HG03342 (cell line): ENCODE measurements around the gene TMEM125.

ENCODE experiments used
- ATAC-seq: cut with Tn5 transposase; IDR thresholded peaks from one replicate; pipeline ENCODE4 v1.9.1; 2021; ENCODE audit warnings: mild to moderate bottlenecking, moderate library complexity; ENCODE audit not compliant: unreplicated experiment

The TMEM125 gene

DNA sequence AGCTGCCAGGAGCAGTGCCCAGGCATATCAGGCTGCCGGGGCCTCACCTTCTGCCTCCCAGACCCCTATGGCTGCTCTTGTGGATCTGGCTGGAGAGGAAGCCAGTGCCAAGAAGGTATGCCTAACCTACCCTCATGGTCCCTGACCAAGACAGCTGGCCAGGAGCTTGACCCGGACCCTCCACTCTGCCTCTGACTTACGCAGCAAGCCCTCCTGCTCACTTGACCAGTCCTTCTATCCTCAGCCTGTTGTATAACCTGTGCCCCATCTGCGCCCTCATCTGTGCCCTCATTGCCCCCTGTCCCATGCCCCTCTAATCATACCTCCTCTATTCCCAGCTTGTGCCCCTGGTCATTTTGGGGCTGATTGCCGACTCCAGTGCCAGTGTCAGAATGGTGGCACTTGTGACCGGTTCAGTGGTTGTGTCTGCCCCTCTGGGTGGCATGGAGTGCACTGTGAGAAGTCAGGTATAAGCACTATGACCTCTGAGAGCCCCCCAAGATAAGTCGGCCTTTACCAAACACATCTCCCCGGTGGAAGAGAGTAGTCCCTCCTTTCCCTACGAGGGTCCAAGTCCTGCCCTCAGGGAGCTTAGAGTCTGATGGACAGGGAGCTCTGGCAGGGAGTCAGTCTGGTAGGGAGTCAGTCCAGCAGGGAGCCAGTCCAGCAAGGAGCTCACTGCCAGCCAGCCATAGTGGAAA is 37.8 kb downstream of the TMEM125 start:
- no peak for ATAC-seq

GRCh38 chr1:43308635-43309404 is 39.0 kb downstream of the TMEM125 start:
- ATAC-seq: no peak

GRCh38 chr1:43309405-43310025 is 39.7 kb downstream of the TMEM125 start:
- ATAC-seq: no peak

DNA sequence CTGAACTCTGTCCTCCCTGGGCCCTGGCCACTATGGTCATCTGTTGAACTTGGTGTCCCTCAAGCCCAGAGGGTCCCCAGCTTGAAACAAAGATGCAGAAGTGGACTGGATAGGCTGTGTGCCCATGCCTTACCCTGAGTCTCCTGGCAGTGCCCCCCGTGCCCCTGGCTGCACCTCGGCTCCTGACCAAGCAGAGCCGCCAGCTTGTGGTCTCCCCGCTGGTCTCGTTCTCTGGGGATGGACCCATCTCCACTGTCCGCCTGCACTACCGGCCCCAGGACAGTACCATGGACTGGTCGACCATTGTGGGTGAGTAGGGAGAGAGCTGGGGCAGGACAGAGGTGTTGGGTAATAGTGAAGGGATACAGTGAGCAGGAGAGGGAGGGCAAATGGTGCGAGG is 41.7 kb downstream of the TMEM125 start:
- no peak for ATAC-seq

DNA sequence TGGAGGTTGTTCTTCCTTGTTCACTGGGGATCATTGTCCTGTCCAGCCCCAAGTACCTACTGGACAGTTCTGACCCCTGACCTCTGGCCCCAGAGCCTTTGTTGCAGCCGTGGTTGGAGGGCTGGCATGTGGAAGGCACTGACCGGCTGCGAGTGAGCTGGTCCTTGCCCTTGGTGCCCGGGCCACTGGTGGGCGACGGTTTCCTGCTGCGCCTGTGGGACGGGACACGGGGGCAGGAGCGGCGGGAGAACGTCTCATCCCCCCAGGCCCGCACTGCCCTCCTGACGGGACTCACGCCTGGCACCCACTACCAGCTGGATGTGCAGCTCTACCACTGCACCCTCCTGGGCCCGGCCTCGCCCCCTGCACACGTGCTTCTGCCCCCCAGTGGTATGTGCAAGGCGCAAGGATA is 42.4 kb downstream of the TMEM125 start:
- no peak for ATAC-seq

DNA sequence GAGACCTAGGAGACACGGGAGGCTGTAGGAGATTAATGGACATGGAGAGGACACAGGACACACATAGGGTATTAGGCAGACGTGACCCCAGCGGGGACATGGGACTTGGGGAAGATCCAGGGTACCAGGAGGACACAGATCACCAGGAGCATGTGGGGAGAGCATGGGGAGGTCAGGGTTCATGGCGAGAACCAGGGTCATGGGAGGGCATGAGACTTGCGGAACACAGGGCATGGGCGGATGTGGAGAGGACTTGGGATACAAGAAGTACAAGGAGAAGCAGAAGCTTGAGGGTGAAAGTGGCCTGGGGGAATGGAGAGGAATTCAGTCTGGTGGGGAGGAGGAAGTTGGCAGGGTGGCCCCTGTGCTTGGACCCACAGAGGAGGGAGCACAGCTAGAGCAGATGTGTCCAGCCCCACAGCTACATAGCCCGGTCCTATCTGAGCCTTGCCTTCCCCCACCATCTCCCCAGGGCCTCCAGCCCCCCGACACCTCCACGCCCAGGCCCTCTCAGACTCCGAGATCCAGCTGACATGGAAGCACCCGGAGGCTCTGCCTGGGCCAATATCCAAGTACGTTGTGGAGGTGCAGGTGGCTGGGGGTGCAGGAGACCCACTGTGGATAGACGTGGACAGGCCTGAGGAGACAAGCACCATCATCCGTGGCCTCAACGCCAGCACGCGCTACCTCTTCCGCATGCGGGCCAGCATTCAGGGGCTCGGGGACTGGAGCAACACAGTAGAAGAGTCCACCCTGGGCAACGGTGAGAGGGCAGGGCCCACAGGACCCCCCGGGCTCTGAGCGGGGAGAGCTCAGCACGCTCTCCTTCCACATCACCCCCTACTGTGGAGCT is 43.1 kb downstream of the TMEM125 start:
- ATAC-seq: no peak

DNA sequence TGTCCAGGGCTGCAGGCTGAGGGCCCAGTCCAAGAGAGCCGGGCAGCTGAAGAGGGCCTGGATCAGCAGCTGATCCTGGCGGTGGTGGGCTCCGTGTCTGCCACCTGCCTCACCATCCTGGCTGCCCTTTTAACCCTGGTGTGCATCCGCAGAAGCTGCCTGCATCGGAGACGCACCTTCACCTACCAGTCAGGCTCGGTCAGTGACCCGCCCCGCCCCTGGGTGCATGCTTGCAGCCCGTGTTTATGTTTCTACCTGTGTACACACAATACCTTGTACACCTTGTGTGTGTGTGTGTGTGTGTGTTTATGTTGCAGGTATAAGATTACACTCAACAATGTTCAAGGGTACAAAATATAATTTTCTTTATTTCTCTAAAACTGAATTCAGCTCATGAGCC is 44.0 kb downstream of the TMEM125 start:
- no peak for ATAC-seq

DNA sequence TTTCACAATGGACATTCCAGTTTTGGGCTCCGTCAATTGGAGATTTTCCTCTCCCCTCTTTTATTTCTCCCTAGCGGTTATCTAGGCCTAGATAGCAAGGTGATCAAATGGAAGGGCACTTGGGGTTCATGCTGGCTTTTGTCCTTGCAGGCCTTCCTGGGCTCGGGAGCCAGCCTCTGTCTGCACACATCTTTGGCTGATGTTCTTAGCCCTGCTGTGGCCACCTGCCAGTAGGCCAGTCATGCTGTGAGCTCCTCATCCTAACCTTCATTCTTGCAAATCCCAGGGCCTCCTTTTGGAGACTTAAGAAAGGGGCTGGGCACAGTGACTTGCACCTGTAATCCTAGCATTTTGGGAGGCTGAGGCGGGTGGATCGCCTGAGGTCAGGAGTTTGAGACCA is 44.5 kb downstream of the TMEM125 start:
- no peak for ATAC-seq

DNA sequence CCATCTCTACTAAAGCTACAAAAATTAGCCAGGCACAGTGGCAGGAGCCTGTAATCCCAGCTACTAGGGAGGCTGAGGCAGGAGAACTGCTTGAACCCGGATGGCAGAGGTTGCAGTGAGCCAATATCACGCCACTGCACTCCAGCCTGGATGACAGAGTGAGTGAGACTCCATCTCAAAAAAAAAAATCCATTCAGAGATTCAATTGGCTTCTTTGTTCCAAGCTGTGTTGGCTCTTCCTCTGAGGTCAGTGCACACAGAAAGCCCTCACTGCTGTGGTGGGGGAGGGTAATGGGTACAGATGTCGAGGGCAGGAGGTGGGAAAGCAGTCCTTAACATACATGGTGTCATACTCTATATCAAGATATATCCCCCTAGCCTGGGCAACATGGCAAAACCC is 45.7 kb downstream of the TMEM125 start:
- ATAC-seq: no peak

- no peak for ATAC-seq
These were observed 46.4 kb downstream of the TMEM125 start for GRCh38 chr1:43315963-43316737.

DNA sequence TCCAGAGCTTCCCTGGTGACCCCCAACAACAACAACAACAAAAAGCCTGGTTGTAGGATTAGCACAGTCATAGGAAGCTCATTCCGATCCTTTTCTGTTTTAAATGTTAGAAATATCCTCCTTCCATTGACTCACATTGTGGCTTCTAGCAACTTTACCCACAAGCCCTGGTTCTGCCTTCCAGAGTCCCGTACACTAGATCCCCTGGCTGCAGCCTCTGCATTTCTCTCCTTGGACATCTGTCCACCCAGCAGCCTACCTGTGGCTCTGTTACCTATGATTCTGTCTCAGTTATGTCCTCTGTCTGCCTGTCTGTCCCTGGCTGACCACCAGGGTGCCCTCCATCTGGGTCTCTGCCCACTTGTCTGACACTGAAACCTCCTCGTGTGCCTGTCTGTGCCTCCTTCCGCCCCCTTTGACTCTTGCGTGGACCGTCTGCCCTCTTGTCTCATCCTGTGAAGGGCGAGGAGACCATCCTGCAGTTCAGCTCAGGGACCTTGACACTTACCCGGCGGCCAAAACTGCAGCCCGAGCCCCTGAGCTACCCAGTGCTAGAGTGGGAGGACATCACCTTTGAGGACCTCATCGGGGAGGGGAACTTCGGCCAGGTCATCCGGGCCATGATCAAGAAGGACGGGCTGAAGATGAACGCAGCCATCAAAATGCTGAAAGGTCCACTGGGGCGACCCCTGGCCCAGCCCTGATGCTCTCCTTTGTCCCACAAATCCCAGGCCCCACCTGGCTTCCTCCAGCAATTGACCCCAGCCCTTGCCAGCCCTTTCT is 47.1 kb downstream of the TMEM125 start:
- ATAC-seq: no peak

DNA sequence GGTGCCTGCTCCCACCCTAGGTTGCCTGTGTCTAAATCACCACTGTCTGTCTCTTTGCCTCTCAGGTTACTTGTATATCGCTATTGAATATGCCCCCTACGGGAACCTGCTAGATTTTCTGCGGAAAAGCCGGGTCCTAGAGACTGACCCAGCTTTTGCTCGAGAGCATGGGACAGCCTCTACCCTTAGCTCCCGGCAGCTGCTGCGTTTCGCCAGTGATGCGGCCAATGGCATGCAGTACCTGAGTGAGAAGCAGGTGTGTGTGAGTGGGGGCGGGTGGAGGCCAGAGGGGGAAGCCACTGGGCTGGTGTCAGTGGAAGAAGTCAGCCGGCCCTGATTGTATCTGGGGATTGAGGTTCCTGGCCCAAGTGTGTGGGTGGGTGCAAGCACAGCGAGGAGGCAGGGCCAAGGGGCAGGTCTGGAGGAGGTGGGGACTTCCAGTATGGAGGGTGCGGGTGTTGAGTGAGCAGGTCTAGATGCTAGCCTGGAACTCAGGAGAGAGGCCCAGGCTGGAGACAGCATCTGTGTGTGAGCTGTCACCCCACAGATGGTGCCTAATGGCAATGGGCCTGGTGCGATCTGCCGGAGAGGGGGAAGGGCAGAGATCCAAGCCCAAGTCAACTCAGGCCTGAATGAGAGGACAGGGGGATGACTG is 48.2 kb downstream of the TMEM125 start:
- ATAC-seq: no peak

DNA sequence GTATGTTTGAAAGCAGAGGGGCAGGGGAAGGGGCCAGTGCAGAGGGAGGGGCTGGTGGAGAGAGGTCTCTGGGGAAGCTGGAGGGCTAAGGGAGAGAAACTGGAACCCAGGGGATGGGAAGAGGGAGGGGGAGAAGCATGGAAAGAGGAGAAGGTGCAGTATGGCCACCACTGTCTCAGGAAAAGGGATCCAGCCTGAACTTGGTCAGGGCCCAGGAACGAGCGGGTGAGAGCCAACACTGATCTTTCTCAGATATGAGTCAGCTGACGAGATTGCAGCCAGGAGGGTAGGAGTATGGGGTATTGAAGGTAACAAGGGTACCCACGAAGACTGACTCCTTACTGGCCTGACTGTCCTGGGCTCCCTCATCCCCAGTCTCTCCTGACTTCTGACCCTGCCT is 49.0 kb downstream of the TMEM125 start:
- no peak for ATAC-seq

DNA sequence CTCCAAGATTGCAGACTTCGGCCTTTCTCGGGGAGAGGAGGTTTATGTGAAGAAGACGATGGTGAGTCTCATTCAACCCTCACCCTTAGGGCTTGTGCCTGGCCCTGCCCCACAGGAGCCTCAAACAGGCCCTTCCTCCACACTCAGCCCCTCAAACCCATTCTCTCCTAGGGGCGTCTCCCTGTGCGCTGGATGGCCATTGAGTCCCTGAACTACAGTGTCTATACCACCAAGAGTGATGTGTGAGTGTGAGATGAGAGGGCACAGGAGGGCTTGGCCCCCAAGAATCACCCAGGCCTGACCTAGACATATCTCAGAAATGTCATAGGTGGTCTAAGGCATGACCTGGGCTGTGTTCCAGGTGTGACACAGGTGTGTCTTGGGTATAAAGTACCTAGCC is 49.5 kb downstream of the TMEM125 start:
- ATAC-seq: no peak

- no peak for ATAC-seq
These were observed 50.0 kb downstream of the TMEM125 start for GRCh38 chr1:43319766-43320165.

DNA sequence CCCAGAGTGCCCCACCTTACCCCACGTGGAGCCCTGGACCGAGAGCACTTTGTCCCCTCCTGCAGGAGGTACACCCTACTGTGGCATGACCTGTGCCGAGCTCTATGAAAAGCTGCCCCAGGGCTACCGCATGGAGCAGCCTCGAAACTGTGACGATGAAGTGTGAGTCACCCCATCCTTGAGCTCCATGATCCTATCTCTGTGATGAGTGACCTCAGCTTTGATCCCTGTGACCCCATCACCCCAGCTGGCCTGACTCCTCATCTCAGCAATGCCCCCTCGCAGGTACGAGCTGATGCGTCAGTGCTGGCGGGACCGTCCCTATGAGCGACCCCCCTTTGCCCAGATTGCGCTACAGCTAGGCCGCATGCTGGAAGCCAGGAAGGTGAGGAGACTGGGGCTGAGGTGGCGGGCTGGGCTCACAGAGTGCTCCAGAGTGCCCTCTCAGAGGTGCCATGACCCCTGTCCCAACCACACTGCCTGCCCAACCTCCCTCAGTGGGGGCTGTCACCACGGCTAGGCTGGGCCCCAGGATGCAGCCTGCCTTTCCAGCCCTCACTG is 51.6 kb downstream of the TMEM125 start:
- ATAC-seq: no peak

DNA sequence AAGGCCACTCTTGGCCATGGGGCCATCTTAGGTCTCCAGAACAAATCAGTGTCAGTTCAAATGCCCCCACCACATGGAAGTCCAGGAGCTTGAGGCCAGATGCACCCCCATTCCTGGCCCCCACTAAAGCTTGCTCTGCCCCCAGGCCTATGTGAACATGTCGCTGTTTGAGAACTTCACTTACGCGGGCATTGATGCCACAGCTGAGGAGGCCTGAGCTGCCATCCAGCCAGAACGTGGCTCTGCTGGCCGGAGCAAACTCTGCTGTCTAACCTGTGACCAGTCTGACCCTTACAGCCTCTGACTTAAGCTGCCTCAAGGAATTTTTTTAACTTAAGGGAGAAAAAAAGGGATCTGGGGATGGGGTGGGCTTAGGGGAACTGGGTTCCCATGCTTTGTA is 52.7 kb downstream of the TMEM125 start:
- no peak for ATAC-seq
